ENCODE measurements around the gene SEPTIN10. TPM values are rescaled to one million over a fixed set of nuclear protein-coding genes. Genes with fewer than 3 reads are reported as not detected.

Gene SEPTIN10
- total and polyA plus RNA-seq, 7 donors: 20.6 to 39.8 (median 32.3) TPM

- Histone ChIP-seq H3K9me3 (no peaks in the 10 kb centered on the region), H3K4me3 (no peak overlapping the region), H3K4me1 (no peaks in the 10 kb centered on the region), H3K27ac (no peak overlapping the region), H3K27me3 (ENCODE audit: insufficient read depth in 3 of 3, low read length in 2 of 3) (peaks cover 0 to 2% (median 0%) of the 10 kb centered on the region in 3 donors), H3K36me3 (ENCODE audit: insufficient read depth in 1 of 2, low read depth in 1 of 2) (no peaks in the 10 kb centered on the region)
- intact Hi-C loops (cut with DNase I): no loop called here
- 75 to 80% (median 76%) methylated on average over 3 of the region's 3 CpGs for WGBS, 3 donors
- TF ChIP-seq CTCF (IDR thresholded peaks at IDR 0.05): no peak
- DNase-seq (no peak), ATAC-seq (no peak)
Measured at GRCh38 chr2:109655287-109655686, 41.5 kb upstream of the SEPTIN10 start.

GRCh38 chr2:109654326-109655050 lies 40.7 kb upstream of the SEPTIN10 start:
- peaks cover 0 to 2% (median 0%) of the 10 kb centered on the region in 3 donors for H3K27me3 ChIP-seq (ENCODE audit: insufficient read depth in 3 of 3, low read length in 2 of 3)
- DNase-seq (no peak), ATAC-seq (no peak)
- 78 to 86% (median 80%) methylated on average over 8 of the region's 8 CpGs for WGBS, 3 donors
- no peaks in the 10 kb centered on the region for H3K36me3 ChIP-seq (ENCODE audit: insufficient read depth in 1 of 2, low read depth in 1 of 2)
- H3K4me3 ChIP-seq: no peak overlapping the region
- no peaks in the 10 kb centered on the region for H3K9me3 ChIP-seq
- no peak overlapping the region for H3K27ac ChIP-seq
- intact Hi-C loops (cut with DNase I): no loop called here
- H3K4me1 ChIP-seq: no peaks in the 10 kb centered on the region
- no peak for TF ChIP-seq CTCF (IDR thresholded peaks at IDR 0.05)

GRCh38 chr2:109649736-109650695 lies 36.2 kb upstream of the SEPTIN10 start:
- TF ChIP-seq CTCF (IDR thresholded peaks at IDR 0.05): no peak
- H3K27ac ChIP-seq: no peak overlapping the region
- H3K4me3 ChIP-seq: no peak overlapping the region
- WGBS, 3 donors: 75 to 85% (median 79%) methylated on average over 13 to 14 of the region's 14 CpGs
- intact Hi-C loops (cut with DNase I): no loop called here
- H3K4me1 ChIP-seq: no peaks in the 10 kb centered on the region
- peaks cover 0 to 2% (median 0%) of the 10 kb centered on the region in 3 donors for H3K27me3 ChIP-seq (ENCODE audit: insufficient read depth in 3 of 3, low read length in 2 of 3)
- no peaks in the 10 kb centered on the region for H3K9me3 ChIP-seq
- ATAC-seq (no peak), DNase-seq (no peak)
- no peaks in the 10 kb centered on the region for H3K36me3 ChIP-seq (ENCODE audit: insufficient read depth in 1 of 2, low read depth in 1 of 2)

- TF ChIP-seq CTCF (IDR thresholded peaks at IDR 0.05): no peak
- ATAC-seq: no peak
- no peak for DNase-seq
- H3K4me3 ChIP-seq: no peak overlapping the region
- no peaks in the 10 kb centered on the region for H3K36me3 ChIP-seq (ENCODE audit: insufficient read depth in 1 of 2, low read depth in 1 of 2)
- 78 to 90% (median 85%) methylated on average over 8 of the region's 8 CpGs for WGBS, 3 donors
- no peaks in the 10 kb centered on the region for H3K9me3 ChIP-seq
- peaks cover 0 to 2% (median 0%) of the 10 kb centered on the region in 3 donors for H3K27me3 ChIP-seq (ENCODE audit: insufficient read depth in 3 of 3, low read length in 2 of 3)
- no peak overlapping the region for H3K27ac ChIP-seq
- H3K4me1 ChIP-seq: no peaks in the 10 kb centered on the region
- intact Hi-C loops (cut with DNase I): no loop called here
Measured at GRCh38 chr2:109648041-109648527, 34.3 kb upstream of the SEPTIN10 start.
